ENCODE measurements around the gene HIRIP3.

Gene HIRIP3

DNA sequence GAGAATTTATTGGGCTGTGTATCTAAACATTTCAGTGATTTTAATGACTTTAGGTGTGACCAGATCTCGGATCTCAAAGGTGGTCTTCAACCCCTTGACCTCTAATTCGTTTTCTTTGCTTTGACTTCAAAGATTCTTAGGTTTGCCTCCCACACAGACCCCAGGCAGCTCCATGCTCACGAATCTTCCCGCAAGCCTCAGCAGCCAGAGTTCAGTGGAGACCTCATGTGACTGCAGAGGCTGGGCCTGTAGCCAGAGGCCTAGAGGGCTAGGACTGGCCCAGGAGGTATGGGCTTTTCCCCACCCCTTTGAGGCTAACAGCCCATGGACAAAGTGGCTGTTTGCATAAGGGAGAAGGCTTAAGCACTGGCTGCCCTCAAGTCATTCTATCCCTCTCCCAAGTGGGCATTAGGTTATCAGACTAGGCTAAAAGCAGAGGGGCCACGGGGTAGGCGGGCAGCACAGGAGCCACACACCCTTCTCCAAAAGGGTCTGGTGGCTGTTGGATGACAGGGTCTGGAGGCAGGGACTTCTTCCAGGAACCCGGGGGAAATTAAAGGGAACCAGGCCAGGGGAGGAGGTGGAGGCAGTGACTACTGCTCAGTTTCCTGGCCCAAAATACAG, 3.0 kb downstream of the HIRIP3 start:
- peaks cover 3% of the 10 kb centered on the region for H3K79me2 ChIP-seq (ENCODE audit: control insufficient read depth, insufficient read depth, low read length)
- H3K18ac ChIP-seq (ENCODE audit: low read length) = no peak overlapping the region
- no peak overlapping the region for H3K4ac ChIP-seq (ENCODE audit: low read depth, low read length)
- no peak overlapping the region for H3K4me2 ChIP-seq (ENCODE audit: low read length)
- DNase-seq = no peak
- H3K9ac ChIP-seq (ENCODE audit: low read length) = no peak overlapping the region
- no peak overlapping the region for H4K8ac ChIP-seq (ENCODE audit: low read depth, low read length)
- no peak overlapping the region for H3K56ac ChIP-seq (ENCODE audit: low read length)
- H3K27ac ChIP-seq (ENCODE audit: low read depth, low read length) = no peak overlapping the region
- H2BK5ac ChIP-seq (ENCODE audit: low read length) = no peak overlapping the region
- H3K79me1 ChIP-seq (ENCODE audit: low read length) = peaks cover 4% of the 10 kb centered on the region
- H3K36me3 ChIP-seq (ENCODE audit: control insufficient read depth, insufficient read depth, low read length) = peaks cover 7% of the 10 kb centered on the region
- H2BK15ac ChIP-seq (replicated peaks; ENCODE audit: low read depth) = no peak overlapping the region
- WGBS (ENCODE audit: extremely low coverage, insufficient coverage, low lambda C conversion rate) = no CpG with 5 or more reads among the region's 7 CpGs
- H3K23ac ChIP-seq (ENCODE audit: low read length) = no peak overlapping the region
- no peak overlapping the region for H2AK5ac ChIP-seq (ENCODE audit: low read length)
- H2BK120ac ChIP-seq (ENCODE audit: low read depth, low read length) = no peak overlapping the region
- no peaks in the 10 kb centered on the region for H3K27me3 ChIP-seq (ENCODE audit: insufficient read depth, low read length, poor library complexity)
- no peak overlapping the region for H4K5ac ChIP-seq (ENCODE audit: low read length)
- H3K4me3 ChIP-seq (ENCODE audit: low read length) = no peak overlapping the region
- peaks cover 2% of the 10 kb centered on the region for H3K4me1 ChIP-seq (ENCODE audit: control insufficient read depth, low read depth, low read length)

DNA sequence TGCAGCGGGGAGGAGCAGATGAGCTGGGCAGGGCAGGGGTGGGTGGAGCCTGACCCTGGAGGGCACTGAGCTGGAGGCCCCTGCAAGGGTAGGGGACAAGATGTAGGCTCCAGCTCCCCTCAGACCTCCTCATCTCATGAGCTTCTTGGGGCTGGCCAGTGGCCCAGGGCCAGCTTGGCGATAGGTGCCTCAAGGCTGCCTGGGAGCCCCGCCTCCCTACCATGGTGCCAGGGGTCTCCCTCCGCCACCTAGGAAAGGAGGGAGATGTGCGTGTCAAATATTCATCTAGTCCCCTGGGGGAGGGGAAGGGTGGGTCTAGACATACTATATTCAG, 3.9 kb downstream of the HIRIP3 start:
- Histone ChIP-seq H3K56ac (ENCODE audit: low read length) (no peak overlapping the region), H3K79me2 (ENCODE audit: control insufficient read depth, insufficient read depth, low read length) (no peaks in the 10 kb centered on the region), H3K79me1 (ENCODE audit: low read length) (no peaks in the 10 kb centered on the region), H3K27ac (ENCODE audit: low read depth, low read length) (no peak overlapping the region), H3K27me3 (ENCODE audit: insufficient read depth, low read length, poor library complexity) (no peaks in the 10 kb centered on the region), H4K8ac (ENCODE audit: low read depth, low read length) (no peak overlapping the region), H3K18ac (ENCODE audit: low read length) (no peak overlapping the region), H2BK5ac (ENCODE audit: low read length) (no peak overlapping the region), H3K23ac (ENCODE audit: low read length) (no peak overlapping the region), H3K4me1 (ENCODE audit: control insufficient read depth, low read depth, low read length) (peaks cover 2% of the 10 kb centered on the region), H2AK5ac (ENCODE audit: low read length) (no peak overlapping the region), H3K4me2 (ENCODE audit: low read length) (no peak overlapping the region), H4K5ac (ENCODE audit: low read length) (no peak overlapping the region), H2BK120ac (ENCODE audit: low read depth, low read length) (no peak overlapping the region), H3K36me3 (ENCODE audit: control insufficient read depth, insufficient read depth, low read length) (peaks cover 7% of the 10 kb centered on the region), H2BK15ac (replicated peaks; ENCODE audit: low read depth) (no peak overlapping the region), H3K4me3 (ENCODE audit: low read length) (no peak overlapping the region), H3K9ac (ENCODE audit: low read length) (no peak overlapping the region), H3K4ac (ENCODE audit: low read depth, low read length) (no peak overlapping the region)
- DNase-seq = no peak
- no CpG with 5 or more reads among the region's 5 CpGs for WGBS (ENCODE audit: extremely low coverage, insufficient coverage, low lambda C conversion rate)

DNA sequence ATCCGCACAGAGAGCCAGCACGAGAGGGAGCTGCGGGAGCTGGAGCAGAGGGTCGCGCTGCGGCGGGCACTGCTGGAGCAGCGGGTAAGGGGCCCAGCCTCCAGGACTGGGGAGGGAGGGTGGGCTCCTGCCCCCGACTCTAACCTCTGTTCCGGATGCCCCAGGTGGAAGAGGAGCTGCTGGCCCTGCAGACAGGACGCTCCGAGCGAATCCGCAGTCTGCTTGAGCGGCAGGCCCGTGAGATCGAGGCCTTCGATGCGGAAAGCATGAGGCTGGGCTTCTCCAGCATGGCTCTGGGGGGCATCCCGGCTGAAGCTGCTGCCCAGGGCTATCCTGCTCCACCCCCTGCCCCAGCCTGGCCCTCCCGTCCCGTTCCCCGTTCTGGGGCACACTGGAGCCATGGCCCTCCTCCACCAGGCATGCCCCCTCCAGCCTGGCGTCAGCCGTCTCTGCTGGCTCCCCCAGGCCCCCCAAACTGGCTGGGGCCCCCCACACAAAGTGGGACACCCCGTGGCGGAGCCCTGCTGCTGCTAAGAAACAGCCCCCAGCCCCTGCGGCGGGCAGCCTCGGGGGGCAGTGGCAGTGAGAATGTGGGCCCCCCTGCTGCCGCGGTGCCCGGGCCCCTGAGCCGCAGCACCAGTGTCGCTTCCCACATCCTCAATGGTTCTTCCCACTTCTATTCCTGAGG, 4.4 kb downstream of the HIRIP3 start:
- H3K9ac ChIP-seq (ENCODE audit: low read length) = no peak overlapping the region
- no peak overlapping the region for H3K4ac ChIP-seq (ENCODE audit: low read depth, low read length)
- H4K5ac ChIP-seq (ENCODE audit: low read length) = no peak overlapping the region
- no peak overlapping the region for H4K8ac ChIP-seq (ENCODE audit: low read depth, low read length)
- H3K4me2 ChIP-seq (ENCODE audit: low read length) = no peak overlapping the region
- no peak overlapping the region for H3K23ac ChIP-seq (ENCODE audit: low read length)
- DNase-seq = no peak
- H3K36me3 ChIP-seq (ENCODE audit: control insufficient read depth, insufficient read depth, low read length) = peaks cover 9% of the 10 kb centered on the region
- H3K56ac ChIP-seq (ENCODE audit: low read length) = no peak overlapping the region
- H3K27ac ChIP-seq (ENCODE audit: low read depth, low read length) = no peak overlapping the region
- no peak overlapping the region for H2BK120ac ChIP-seq (ENCODE audit: low read depth, low read length)
- no peaks in the 10 kb centered on the region for H3K27me3 ChIP-seq (ENCODE audit: insufficient read depth, low read length, poor library complexity)
- H2BK15ac ChIP-seq (replicated peaks; ENCODE audit: low read depth) = no peak overlapping the region
- H3K4me3 ChIP-seq (ENCODE audit: low read length) = no peak overlapping the region
- no peaks in the 10 kb centered on the region for H3K79me1 ChIP-seq (ENCODE audit: low read length)
- no peak overlapping the region for H2BK5ac ChIP-seq (ENCODE audit: low read length)
- no peak overlapping the region for H2AK5ac ChIP-seq (ENCODE audit: low read length)
- no peaks in the 10 kb centered on the region for H3K79me2 ChIP-seq (ENCODE audit: control insufficient read depth, insufficient read depth, low read length)
- peaks cover 2% of the 10 kb centered on the region for H3K4me1 ChIP-seq (ENCODE audit: control insufficient read depth, low read depth, low read length)
- WGBS (ENCODE audit: extremely low coverage, insufficient coverage, low lambda C conversion rate) = no CpG with 5 or more reads among the region's 35 CpGs
- no peak overlapping the region for H3K18ac ChIP-seq (ENCODE audit: low read length)

DNA sequence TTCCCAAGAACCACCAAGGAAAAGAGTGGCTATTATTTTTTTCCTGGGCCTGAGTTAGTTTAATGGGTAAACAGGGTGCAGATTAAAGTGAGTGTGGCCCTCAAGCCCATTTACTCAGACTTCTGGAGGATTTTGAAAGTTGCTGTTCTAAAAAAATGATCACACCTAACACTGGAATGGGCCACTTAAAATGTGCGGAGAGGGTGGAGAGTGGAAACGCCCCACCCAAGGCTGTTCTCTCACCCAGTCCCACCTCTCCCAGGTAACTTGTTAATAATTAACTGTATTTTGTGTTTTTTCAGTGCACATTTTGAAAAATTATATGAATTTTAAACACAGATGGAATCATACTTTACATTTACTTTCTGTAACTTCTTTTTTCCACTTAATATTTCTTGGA, 5.4 kb downstream of the HIRIP3 start:
- WGBS (ENCODE audit: extremely low coverage, insufficient coverage, low lambda C conversion rate) = no CpG with 5 or more reads among the region's 2 CpGs
- H3K4ac ChIP-seq (ENCODE audit: low read depth, low read length) = no peak overlapping the region
- H2BK5ac ChIP-seq (ENCODE audit: low read length) = no peak overlapping the region
- no peak overlapping the region for H3K56ac ChIP-seq (ENCODE audit: low read length)
- no peak overlapping the region for H2BK15ac ChIP-seq (replicated peaks; ENCODE audit: low read depth)
- H4K8ac ChIP-seq (ENCODE audit: low read depth, low read length) = no peak overlapping the region
- no peaks in the 10 kb centered on the region for H3K27me3 ChIP-seq (ENCODE audit: insufficient read depth, low read length, poor library complexity)
- no peak overlapping the region for H3K4me2 ChIP-seq (ENCODE audit: low read length)
- H2AK5ac ChIP-seq (ENCODE audit: low read length) = no peak overlapping the region
- no peak for DNase-seq
- no peak overlapping the region for H3K18ac ChIP-seq (ENCODE audit: low read length)
- H3K4me3 ChIP-seq (ENCODE audit: low read length) = no peak overlapping the region
- no peak overlapping the region for H3K23ac ChIP-seq (ENCODE audit: low read length)
- no peak overlapping the region for H3K27ac ChIP-seq (ENCODE audit: low read depth, low read length)
- H3K9ac ChIP-seq (ENCODE audit: low read length) = no peak overlapping the region
- H3K79me2 ChIP-seq (ENCODE audit: control insufficient read depth, insufficient read depth, low read length) = no peaks in the 10 kb centered on the region
- peaks cover 12% of the 10 kb centered on the region for H3K36me3 ChIP-seq (ENCODE audit: control insufficient read depth, insufficient read depth, low read length)
- H3K4me1 ChIP-seq (ENCODE audit: control insufficient read depth, low read depth, low read length) = peaks cover 2% of the 10 kb centered on the region
- no peak overlapping the region for H4K5ac ChIP-seq (ENCODE audit: low read length)
- H2BK120ac ChIP-seq (ENCODE audit: low read depth, low read length) = no peak overlapping the region
- H3K79me1 ChIP-seq (ENCODE audit: low read length) = no peaks in the 10 kb centered on the region

DNA sequence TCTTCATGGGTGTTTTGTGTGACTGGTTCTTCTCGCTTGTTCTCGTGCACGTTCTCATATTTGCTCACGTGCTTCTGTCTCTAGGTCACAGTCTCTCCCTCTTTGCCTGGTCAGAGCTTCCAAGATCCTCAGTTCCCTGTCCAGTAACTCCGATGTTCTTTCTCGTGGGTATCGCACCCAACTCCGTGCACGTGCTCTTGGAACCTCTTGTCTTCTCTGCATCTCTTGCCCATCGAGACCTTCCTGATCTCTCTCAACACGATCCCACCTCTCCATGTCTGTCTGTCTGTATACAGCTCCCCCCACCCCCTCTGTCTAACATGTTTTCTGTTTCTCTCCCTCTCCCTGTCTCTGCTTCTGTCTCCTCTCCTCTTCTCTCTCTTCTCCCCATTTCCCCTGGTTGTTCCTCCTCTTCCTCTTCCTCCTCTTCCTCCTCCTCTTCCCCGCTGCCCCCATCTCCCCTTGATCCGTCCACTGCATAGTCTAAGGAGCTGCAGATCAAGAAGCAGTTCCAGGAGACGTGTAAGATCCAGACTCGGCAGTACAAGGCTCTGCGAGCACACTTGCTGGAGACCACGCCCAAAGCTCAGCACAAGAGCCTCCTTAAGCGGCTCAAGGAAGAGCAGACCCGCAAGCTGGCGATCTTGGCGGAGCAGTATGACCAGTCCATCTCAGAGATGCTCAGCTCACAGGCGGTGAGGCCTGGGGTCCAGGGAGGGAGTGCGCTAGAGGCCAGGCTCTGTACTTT, 6.1 kb downstream of the HIRIP3 start:
- no peaks in the 10 kb centered on the region for H3K79me2 ChIP-seq (ENCODE audit: control insufficient read depth, insufficient read depth, low read length)
- H3K27ac ChIP-seq (ENCODE audit: low read depth, low read length) = no peak overlapping the region
- no peak overlapping the region for H2BK120ac ChIP-seq (ENCODE audit: low read depth, low read length)
- no CpG with 5 or more reads among the region's 23 CpGs for WGBS (ENCODE audit: extremely low coverage, insufficient coverage, low lambda C conversion rate)
- no peak overlapping the region for H3K18ac ChIP-seq (ENCODE audit: low read length)
- H4K5ac ChIP-seq (ENCODE audit: low read length) = no peak overlapping the region
- no peak overlapping the region for H3K23ac ChIP-seq (ENCODE audit: low read length)
- H4K8ac ChIP-seq (ENCODE audit: low read depth, low read length) = no peak overlapping the region
- no peak overlapping the region for H3K9ac ChIP-seq (ENCODE audit: low read length)
- H2BK5ac ChIP-seq (ENCODE audit: low read length) = no peak overlapping the region
- no peak for DNase-seq
- no peaks in the 10 kb centered on the region for H3K79me1 ChIP-seq (ENCODE audit: low read length)
- H3K4me2 ChIP-seq (ENCODE audit: low read length) = no peak overlapping the region
- H3K4ac ChIP-seq (ENCODE audit: low read depth, low read length) = no peak overlapping the region
- H3K56ac ChIP-seq (ENCODE audit: low read length) = no peak overlapping the region
- peaks cover 15% of the 10 kb centered on the region for H3K36me3 ChIP-seq (ENCODE audit: control insufficient read depth, insufficient read depth, low read length)
- H3K4me1 ChIP-seq (ENCODE audit: control insufficient read depth, low read depth, low read length) = no peaks in the 10 kb centered on the region
- no peak overlapping the region for H2BK15ac ChIP-seq (replicated peaks; ENCODE audit: low read depth)
- H3K4me3 ChIP-seq (ENCODE audit: low read length) = no peak overlapping the region
- no peaks in the 10 kb centered on the region for H3K27me3 ChIP-seq (ENCODE audit: insufficient read depth, low read length, poor library complexity)
- H2AK5ac ChIP-seq (ENCODE audit: low read length) = no peak overlapping the region

Data from mesendoderm (in vitro differentiated cells).